Glomerular visceral epithelial cell (primary cell): ENCODE results near the gene PRDM2.

Experiments used
- DNase-seq: peaks from one replicate; pipeline ENCODE4 v3.0.0-alpha.2; 2016; ENCODE audit errors: extremely low spot score

Gene PRDM2

DNA sequence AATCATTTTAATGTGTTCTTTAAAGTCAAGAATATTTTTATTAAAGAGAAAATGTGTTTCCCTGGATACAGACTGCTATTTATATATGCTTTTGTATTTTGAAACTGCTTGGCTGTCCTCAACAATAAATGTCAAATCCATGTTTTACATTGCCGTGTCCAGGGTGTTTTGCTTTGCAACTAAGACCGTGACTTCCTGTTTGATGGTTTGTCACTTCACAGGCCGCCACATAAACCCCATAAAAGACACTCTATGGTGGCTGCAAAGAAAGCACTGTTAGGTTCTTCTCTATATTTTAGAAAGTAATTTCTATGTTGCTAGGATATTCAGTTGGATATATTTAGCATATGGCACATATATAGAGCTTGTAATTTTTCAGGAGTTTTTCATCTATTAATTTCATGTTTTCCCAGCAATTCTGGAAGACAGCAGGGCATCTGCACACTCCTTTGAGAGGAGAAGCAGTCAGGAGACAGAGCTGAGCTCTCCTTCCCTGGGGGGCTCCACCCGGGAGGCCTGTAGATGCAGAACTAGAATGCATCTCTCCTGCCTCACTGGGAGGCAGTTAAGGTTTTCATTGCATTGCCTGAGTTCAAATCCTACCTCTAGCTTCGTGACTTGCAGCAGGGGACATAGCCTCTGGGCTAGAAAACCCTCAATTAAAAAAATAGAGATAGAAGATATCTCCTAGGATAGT, 33.1 kb downstream of the PRDM2 start:
- no peak for DNase-seq

DNA sequence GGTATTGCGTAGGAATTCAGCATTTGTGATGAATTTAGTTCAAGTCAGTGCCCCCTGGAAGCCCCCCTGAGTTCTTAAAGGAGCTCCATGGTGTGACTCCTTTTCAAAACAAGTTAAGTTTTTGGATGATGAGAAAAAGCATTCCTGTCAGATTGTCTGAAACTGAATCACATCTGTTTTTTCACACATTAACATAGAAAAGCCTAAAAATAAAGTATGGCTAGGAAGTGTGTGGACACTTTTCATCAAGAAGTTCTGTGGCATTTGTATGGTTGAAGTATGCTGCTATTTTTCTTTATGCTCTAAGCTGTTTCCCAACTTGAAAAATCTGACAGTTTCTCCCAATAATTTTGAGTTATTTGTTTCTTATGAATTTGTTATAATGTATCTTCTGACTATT, 33.7 kb downstream of the PRDM2 start:
- no peak for DNase-seq

DNA sequence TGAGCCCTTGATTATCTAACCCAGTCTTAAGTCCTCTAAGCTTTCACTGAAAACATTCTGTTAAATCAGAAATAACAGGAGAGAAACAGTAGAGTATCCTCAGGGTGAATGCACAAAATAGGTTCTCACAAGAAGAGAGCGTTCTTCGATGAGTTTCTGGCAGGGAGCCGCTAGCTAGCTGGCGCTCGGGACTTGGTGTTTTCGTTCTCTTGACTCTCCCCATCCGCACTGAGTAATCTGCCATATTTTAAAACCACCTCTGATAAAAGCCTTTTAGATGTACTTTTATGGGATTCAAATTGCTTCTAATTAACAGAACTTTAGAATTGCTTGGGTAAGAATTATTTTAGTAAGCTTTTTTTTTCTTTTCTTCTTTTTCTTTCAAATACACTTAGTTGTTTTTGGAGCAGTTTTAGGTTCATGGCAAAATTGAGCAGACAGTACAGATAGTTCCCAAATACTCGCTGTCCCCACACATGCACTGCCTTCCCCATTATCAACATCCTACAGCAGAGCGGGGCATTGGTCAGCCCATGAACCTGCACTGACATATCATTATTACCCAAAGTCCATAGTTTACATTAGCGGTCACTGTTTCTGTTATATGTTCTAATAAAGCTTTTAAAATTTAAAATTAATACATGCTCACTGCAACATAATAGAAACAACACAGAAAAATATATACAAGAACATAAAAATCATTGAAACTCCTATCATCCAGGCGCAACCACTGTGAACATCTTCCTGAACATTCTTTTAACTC, 35.4 kb downstream of the PRDM2 start:
- DNase-seq = no peak

DNA sequence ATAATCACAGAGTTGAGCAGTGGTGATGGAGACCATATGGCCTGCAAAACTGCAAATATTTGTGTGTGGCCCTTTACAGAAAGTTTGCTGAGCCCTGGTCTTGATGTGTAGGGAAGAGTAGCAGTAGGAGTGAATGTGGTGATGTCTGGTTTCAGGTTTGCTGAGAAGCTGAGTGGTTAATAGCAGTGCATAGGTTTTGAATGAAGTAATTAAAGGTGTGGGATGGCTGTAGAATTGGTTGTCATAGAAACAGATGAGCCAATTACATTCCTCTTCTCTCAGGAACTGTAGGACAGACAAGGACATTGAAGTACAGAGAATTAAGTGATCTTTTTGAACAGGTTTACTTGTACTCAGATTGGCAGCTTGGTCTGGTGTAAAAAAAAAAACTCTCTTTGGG, 37.4 kb downstream of the PRDM2 start:
- no peak for DNase-seq

DNA sequence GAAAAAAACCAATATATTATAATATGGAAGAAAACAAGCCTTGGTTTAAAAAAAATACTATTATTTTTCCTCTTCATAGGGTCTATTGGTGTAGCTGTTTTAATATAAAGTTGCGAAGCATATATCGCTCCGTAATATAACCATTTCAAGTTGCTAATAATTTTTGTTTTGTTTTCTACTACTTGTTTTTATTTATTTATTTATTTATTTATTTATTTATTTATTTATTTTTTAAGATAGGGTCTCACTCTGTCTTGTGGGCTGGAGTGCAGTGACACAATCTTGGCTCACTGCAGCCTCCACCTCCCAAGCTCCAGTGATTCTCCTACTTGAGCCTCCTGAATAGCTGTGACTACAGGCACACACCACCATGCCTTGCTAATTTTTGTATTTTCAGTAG, 46.4 kb downstream of the PRDM2 start:
- DNase-seq = no peak

DNA sequence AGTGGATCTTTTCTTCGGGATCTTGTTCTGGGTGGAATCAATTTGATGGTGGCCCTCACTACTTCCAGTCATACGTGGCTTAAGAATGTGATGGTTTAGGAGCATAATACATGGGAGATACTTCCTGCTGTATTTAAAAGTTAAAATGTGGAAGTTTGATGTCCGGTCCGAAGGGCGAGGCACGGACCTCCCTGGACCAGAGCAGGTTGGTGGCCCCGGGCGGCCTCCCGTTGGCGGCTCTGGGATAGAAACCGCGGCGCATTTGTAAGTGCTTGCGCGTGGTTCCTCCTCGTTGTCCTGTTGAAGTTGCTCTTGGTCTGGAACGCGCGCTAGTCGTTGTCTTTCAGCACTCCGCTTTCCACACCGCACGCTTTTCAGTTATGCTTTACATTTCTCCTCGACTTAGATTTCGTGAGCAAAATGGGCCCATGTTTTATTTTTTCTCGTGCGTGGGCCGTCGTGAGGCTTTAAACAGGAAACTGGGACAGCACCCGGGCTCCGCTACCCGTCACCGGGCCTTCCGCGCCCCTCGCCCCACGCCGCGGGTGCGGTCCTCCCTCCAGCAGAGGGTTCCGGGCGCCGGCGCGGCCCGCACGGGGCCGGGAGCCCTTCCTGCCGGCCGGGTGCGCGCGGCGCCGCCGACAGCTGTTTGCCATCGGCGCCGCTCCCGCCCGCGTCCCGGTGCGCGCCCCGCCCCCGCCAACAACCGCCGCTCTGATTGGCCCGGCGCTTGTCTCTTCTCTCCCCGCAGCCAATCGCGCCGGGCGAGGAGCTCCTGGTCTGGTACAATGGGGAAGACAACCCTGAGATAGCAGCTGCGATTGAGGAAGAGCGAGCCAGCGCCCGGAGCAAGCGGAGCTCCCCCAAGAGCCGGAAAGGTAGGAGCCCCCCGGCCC, 48.9 kb downstream of the PRDM2 start:
- peak; percentile 96 for DNase-seq

DNA sequence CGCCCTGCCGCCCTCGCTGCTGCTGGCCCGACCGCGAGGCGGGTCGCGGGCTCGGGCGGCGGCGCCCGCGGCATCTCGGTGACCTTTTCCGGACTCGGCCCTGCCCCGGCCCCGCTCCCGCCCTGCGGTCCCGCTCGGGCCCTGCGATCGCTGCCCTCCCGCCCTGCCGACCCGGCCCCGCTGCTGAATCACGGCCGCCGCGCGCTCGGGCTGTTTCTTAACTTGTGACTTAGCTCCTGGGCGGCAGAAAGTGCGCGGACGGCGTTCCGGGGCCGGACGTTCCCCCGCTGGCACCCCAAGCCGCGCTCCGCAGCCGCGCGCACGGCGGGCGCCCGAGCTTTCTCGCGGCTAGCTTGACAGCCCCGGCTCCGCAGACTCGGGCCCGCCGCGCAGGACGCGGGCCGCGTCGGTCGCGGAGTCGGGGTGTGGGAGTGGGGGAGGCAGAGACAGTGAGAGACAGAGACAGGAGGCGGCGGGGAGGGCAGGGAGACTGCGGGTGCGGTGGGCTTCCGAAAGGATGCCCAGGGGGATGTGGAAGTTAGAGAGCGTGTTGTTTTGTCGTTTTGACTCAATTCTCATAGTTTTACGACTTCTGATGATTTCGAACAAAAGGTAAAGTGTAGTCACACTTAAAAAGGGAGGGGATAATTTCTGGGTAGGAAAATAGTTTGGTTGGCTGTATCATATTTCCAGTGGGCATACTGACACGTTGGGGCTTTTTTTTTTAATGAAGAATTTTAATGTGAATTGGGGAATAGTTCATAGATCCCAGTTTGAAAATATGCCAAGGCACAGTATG, 49.8 kb downstream of the PRDM2 start:
- peak; percentile 58 for DNase-seq

DNA sequence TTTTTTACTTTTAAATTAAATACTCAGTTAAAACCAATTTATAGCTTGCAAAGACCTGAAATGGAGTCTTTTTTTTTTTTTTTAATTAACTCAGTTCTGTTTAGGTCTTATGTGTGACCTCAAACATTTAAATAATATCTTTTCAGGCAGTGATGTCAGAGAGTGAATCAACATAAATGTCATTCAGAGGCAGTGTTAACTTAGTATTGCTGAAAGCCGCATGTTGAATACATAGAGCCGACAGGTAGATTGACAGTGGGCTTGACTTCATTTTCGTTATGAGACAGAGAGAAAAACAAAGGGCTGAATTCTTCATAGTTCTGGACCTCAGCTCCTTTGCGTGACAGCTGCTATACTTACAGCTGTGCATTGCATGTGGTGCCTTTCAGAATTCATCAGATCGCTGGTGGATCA, 51.5 kb downstream of the PRDM2 start:
- DNase-seq = no peak

DNA sequence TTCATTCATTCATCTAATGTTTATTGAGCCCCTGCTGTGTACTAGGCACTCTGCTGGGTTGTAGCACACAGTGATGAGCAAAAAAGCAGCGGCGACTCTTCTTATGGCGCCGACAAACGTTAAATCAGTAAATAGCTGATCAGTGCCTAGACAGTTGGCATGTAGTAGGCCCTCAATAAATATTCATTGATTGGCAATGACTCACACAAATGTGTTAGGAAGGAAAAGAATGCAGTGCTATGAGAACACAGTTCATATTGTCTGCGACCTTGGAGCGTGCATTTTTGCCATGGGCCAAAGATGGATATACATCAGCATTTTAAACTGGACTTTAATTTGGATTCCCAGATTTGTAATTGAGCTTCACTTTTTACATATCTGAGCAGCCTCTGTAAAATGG, 52.0 kb downstream of the PRDM2 start:
- DNase-seq = no peak

DNA sequence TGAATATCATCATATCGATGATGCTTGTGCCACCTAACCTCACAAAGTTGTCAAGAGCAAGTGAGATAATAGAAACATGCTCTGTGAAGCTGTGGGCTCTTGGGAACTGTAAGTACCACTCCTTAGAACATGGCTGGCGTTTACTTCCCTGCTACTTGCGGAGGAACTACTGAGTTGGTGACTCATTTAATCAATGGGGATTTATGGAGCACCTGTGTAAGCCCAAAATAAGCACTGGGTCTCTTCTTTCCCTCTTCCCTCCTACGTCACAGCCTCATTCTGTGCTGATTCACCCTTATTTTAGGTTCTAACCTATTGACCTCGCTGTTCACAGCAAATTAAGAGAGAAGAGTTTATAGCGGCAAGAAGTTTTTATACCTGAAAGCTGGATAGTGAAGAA, 52.9 kb downstream of the PRDM2 start:
- DNase-seq = no peak

DNA sequence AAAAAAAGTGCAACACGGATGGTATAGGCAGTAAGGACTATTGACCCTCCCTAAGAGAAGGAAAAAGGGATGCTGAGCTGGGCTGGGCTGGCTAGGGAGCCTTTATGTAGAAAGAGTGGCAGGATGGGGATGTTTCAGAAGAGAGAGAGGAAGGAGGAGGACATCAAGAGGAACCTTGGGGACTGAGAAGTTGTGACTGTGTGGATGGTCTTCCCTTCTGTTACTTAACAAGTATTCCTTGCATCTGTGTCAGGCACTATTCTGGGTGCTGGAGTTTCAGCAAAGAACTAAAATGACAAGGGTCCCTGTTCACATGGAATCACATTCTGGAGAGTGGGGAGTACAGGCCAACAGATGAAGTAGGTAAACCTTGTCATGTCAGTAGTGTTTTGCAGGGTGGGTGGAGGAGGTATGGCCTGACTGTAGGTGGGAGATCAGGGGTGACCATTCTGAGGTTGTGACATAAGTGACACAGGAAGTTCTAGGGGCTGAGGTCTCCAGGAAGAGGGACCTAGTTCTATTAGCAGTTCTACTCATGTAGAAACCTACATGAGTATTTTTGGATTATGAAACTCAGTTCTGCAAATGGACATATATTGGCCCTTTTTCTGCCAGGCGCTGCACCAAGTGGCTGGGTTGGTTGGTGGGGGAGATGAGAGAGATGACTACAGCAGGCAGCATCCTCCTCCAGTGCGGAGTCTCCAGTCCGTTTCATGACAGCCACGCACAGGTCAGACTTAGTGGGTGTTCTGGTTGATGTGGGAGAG, 53.8 kb downstream of the PRDM2 start:
- DNase-seq = no peak

DNA sequence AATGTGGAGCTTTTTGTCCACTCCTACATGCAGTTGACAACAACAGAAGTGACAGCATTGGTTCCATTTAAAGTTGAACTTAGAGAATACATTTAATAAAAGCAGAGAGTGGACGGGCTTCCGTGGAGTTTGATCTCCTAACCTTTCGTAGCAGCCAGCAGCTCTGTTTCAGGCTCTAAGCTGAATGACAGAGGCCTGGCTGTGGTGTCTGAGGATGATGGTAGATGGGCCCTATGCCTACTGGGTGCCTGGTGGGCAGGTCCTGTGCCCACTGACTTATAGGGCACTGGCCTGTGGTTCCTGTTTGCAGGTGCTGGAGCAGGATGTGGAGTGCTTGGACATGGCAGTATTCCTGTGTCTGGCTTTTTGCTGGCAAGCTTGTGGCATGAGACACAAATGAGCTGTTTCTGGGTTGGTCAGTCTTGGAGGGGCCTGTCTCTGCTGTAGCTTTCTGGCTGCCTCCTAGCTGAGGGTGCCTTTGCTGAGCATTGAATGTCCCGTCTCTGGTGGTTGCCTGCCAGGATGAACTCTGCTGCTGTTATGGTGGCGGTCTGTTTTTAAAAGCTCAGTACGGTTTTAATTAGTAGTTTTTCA, 54.6 kb downstream of the PRDM2 start:
- DNase-seq = peak; percentile 47

DNA sequence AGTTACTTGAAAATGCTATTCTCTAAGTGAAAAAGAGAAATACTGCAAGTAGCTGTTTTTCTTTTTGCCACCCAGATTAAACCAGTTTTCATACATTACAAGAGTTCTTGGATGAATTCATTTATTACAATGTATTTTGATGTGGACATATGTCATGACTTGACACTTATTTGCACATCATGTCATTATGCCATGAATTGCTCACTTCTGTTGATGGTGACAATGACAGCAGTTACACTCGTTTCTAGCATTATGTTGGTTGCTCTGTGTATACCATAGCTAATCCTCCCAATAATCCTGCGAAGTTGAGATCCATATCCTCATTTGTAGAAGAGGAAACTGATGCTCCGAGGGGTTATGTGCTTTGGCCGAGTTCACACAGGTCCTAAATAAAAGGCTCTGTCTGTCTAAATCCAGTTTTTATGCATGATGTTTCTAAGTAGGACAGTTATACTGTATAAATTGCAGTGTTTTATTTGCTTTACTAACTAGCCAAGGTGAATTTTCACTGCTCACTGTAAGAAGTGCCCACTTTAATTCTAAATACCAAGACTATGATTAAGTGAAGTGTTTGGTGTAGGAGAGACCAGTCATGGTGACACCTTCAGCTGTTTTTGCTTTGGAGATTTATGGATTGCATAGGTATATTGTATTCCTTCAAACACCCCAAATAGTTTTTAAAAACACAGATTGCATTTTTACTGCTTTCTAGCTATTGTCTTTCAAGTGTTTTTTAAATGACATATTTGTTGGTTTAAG, 56.7 kb downstream of the PRDM2 start:
- no peak for DNase-seq

DNA sequence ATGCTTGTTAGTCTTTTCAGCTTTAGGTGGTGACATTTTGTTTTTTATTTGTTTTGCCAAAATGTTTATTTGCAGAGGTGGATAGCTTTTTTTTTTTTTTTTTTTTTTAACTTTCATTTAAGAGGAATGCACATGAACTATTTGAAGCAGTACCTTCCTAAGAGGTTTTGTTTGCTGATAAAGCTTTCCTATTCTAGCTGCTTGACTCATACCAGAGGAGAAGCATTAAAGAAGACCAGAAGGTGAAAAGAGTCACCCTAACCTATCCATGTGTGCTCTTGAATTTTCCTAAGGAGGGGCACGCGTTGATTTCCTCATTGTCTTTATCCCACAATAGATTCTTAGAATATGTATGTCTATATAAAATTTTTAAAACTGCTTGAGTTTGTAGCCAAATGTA, 57.7 kb downstream of the PRDM2 start:
- DNase-seq = no peak

DNA sequence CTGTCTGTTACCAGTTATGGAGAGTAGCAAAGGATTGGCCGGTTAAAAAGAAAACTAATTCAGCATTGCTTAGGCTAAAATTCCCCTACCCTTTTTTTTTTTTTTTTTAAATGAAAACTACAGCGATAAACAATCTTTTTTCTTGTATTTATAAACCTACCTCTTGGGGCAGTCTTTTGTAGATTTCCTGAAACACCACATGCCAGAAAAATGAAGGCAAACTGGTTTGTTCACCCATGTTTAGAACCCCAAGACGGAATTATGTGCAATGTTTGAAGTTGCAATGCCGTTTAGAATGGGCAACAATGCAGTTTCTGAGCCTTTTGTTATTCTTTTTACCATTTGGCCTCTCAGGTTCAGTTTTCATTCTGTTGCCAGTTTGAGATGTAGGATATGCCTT, 59.1 kb downstream of the PRDM2 start:
- DNase-seq = no peak

DNA sequence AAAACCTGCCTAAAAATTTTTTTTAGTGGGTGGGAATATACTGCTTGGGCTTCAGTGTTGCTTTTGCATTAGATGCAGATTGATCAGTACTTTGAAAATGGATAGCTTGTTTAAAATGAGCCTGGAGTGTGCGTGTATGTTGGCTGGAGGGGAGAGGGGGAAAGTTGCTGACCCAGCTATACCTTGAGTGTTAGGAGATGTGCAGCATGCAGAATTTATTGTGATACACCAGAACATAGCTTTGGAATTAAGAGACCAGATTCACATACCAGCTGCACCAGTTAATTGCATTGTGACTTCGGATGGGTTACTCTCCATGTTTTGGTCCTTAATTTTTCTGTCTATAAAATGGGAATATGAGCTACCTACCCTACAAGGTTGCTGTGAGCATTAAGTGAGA, 60.4 kb downstream of the PRDM2 start:
- no peak for DNase-seq

DNA sequence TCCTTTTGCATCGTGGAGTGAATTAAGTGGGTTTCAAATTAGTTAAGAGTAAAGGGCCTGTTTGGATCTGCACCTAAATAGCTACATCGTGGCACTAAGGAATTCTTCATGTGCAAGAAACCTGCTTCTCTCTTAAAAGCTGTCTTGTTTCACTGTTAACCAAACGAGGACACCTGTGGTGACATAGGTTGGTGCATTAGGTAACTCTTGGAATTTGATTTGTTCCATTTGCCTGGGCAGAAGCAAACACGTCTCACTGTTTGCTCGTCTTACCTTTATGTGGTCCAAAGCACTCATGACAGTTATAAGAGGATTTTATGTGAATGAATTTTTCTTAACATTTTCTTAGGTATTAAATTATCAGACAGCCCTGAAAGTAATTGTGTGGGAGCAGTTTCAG, 60.9 kb downstream of the PRDM2 start:
- DNase-seq = no peak

DNA sequence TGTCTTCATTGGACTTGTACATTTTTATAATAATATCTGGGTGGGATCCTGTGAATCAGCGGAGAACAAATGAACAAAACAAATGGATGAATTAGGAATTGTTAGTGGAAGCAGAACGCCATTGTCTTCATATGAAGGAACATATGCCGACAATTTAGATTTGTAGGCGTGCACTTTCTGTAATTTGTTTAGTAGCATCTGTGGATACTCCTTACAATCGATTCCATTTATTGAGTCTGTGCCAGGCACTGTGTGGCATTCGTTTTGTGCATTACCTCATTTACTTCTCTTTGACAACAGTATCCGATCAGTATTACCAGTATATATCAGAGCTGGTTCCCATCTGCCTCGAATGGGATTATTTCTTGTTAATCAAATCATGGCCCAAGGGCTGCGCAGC, 61.9 kb downstream of the PRDM2 start:
- no peak for DNase-seq

DNA sequence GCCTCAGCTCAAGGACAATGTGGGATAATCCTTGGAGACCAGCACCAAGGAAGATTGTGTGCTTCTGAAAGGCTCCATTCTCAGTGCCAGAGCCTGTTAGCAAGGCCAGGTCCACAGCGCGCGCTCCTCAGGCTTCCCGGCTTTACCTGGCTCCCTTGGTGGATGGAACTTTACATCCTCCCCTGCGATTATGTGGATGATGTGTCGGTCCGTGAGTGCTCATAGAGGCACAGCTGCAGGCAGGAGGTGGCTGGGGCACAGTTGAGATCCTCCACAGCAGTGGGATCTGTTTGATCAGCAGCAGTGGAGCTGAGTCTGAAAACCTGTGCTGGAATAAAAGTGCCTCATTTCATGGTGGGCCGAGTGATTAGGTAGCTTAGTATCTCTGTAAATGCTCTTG, 62.7 kb downstream of the PRDM2 start:
- no peak for DNase-seq

DNA sequence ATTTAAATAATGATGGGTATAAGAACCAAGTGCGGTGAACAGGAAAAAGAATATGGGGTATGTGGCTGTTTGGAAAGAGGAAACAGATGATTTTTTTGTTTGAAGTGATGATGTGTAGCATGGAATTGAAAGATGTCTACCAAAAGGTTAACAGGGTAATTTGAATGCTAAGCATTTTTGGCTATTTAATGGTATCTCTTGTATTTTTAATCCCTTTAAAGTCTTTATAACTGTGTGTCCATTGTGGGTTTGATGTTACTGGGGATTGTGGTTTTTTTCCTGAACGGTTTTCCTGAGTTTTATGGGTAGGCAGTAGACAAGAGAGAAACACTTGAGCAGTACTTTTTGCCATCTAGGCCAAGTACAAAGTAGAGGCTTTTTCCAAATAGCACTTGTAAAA, 63.2 kb downstream of the PRDM2 start:
- no peak for DNase-seq
